Fibroblast of gingiva (primary cell): ENCODE measurements around the gene VCP.

ENCODE experiments used
- DNase-seq: peaks from one replicate; pipeline ENCODE4 v3.0.0-alpha.2; 2011; ENCODE audit warnings: low read depth

VCP gene

GRCh38 chr9:35014517-35014916 is 57.9 kb downstream of the VCP start:
- DNase-seq, result no peak

GRCh38 chr9:35010351-35010958 is 62.0 kb downstream of the VCP start:
- DNase-seq, result no peak
